ENCODE data around the gene ADGRB3.

ADGRB3 gene

DNA sequence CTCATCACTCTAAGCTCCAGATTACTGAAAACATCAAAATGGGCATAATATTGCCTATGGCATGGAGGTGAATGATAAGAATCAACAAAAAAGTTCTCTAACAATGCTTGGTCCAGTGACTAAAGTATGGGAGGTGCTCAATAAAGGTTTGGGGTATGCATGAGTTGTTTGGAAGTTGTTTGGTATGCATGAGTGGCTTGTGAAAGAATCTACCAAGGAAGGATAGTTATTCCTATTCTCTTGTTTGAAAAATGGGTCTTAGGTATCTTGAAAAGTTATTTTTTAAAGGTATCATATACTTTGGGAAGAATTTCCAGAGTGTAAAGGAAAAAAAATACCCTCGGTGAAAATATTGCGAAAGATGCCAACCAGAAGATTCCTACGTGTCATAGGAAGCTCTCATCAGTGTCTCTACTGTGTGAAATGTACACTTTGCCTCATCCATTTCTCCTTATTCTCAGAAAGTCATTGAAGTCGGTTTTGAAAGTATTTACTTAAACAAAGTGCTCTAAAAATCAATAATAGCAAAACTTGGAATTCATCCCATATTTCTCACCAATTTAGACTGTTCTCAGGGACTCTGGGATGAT lies 449.8 kb downstream of the ADGRB3 start:
- CTCF ChIA-PET, result interaction anchor here (1.8 kb wide), 1 partner anchor 17 kb away, joined by 4 read pairs; no protein-coding TSS in a partner anchor
- no peak for DNase-seq (ENCODE audit: extremely low spot score)
- TF ChIP-seq, protein P1, sequence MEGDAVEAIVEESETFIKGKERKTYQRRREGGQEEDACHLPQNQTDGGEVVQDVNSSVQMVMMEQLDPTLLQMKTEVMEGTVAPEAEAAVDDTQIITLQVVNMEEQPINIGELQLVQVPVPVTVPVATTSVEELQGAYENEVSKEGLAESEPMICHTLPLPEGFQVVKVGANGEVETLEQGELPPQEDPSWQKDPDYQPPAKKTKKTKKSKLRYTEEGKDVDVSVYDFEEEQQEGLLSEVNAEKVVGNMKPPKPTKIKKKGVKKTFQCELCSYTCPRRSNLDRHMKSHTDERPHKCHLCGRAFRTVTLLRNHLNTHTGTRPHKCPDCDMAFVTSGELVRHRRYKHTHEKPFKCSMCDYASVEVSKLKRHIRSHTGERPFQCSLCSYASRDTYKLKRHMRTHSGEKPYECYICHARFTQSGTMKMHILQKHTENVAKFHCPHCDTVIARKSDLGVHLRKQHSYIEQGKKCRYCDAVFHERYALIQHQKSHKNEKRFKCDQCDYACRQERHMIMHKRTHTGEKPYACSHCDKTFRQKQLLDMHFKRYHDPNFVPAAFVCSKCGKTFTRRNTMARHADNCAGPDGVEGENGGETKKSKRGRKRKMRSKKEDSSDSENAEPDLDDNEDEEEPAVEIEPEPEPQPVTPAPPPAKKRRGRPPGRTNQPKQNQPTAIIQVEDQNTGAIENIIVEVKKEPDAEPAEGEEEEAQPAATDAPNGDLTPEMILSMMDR (IDR thresholded peaks at IDR 0.05; ENCODE audit: control extremely low read depth, extremely low read depth, low read depth, missing control alignments), result no peak
- POLR2A ChIA-PET, result no interaction called here

DNA sequence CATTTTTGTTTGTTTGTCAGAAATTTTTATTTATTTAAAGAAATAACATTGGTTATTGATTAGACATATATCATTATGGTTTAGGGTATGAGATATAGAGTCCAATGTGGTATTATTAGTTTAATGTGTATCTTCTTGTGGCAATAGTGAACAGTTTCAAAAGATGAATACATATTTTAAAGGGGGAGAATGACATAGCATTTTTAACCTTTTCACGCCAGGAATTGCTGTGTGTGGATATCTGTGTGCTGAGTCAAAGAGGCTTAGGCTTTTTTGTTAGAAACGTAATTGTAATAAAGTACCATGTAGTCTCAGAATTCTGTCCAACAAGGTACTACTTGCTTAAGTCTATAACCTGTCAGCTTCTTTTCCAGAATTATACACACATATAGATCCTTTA lies 451.6 kb downstream of the ADGRB3 start:
- TF ChIP-seq, protein P1 (IDR thresholded peaks at IDR 0.05; ENCODE audit: control extremely low read depth, extremely low read depth, low read depth, missing control alignments), result no peak
- ChIA-PET CTCF (no interaction called here), POLR2A (no interaction called here)
- DNase-seq (ENCODE audit: extremely low spot score), result no peak

DNA sequence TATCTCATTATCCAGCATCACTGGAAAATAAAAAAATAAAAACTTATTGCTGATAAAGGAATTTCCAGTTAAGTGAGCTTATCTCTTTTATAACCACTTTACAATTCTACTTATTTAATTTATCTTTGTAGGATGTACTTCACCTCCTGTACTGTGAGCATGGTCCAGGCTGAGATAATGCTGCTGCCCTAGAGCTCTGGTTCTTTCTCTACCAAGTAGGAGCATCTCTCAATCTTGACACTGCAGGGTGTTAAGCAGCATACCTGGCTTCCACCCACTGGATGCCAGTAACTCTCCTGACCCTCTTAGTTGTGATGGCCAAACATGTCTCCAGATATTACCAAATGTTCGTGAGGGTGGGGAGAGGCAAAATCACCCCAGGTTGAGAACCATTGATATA lies 454.5 kb downstream of the ADGRB3 start:
- TF ChIP-seq, protein P1 (IDR thresholded peaks at IDR 0.05; ENCODE audit: control extremely low read depth, extremely low read depth, low read depth, missing control alignments), result no peak
- DNase-seq (ENCODE audit: extremely low spot score), result no peak
- CTCF ChIA-PET, result interaction anchor here (0.9 kb wide), 1 partner anchor 66 kb away, joined by 3 read pairs; no protein-coding TSS in a partner anchor
- POLR2A ChIA-PET, result no interaction called here

DNA sequence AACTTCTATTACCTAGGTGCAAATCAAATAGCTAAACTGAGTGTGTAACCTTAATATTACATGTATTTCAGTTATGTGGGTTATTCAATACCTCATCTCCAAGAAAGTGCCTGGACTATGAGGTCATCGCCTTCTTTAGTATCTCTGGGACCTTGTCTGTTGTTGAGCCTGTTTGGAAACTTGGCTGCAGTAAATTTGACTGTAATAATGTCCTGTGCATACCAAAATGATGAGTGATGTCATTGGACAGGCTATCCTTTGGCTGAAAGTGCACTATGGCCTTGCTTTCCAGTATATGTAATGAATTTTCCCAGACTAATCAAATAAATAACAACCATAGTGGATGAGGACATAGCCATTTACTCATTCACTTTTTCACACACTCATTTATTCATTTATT lies 455.1 kb downstream of the ADGRB3 start:
- POLR2A ChIA-PET, result no interaction called here
- CTCF ChIA-PET, result interaction anchor here (0.9 kb wide), 1 partner anchor 66 kb away, joined by 3 read pairs; no protein-coding TSS in a partner anchor

DNA sequence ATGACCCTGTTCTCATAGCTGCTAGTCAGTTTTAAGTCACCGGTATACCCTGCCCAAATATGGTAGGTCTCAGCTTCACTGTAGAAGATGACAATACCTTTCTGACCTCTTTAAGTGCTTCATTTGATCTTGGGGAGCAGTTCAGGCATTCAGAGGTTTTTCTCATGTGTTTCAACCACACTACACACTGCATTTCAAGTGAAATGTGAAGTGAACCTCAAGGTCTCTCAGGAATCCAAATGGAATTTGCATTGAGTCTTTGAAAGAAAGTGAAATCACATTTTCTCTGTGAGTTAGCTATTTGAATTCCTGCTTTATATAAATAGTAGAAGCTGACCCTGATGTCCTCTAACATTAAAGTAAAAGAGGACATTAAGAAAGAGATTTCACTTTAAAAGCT lies 461.6 kb downstream of the ADGRB3 start:
- CTCF ChIA-PET, result interaction anchor here (0.6 kb wide), 1 partner anchor 70 kb away, joined by 3 read pairs; no protein-coding TSS in a partner anchor
- DNase-seq (ENCODE audit: extremely low spot score), result no peak
- POLR2A ChIA-PET, result no interaction called here
- TF ChIP-seq, protein P1 (IDR thresholded peaks at IDR 0.05; ENCODE audit: control extremely low read depth, extremely low read depth, low read depth, missing control alignments), result no peak

More for the DNA sequence above, 455.1 kb downstream of the ADGRB3 start:
- DNase-seq (ENCODE audit: extremely low spot score), result no peak
- TF ChIP-seq, protein P1 (IDR thresholded peaks at IDR 0.05; ENCODE audit: control extremely low read depth, extremely low read depth, low read depth, missing control alignments), result no peak

DNA sequence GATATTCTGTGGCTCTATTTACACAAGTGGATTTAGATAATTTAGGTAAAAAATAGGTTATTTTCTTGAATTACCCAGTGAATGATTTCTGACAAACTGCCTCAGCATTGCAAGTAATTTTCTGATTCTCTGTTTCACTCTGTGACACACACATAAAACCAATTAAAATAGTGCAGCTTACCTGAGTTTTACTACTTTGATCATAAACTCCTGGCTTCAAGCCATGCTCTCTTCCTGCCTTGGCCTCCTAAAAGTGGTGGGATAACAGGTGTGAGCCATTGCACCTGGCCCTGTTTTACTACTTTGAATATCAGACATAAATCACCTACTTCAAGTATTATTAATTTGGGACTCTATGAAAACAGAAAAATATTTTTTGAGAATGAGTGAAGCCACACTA lies 462.9 kb downstream of the ADGRB3 start:
- DNase-seq (ENCODE audit: extremely low spot score), result no peak
- ChIA-PET POLR2A (no interaction called here), CTCF (no interaction called here)
- TF ChIP-seq, protein P1 (IDR thresholded peaks at IDR 0.05; ENCODE audit: control extremely low read depth, extremely low read depth, low read depth, missing control alignments), result no peak

Measured in GM10248 (cell line).